IPS DF 19.7 (cell line): ENCODE data around the gene STPG4.

Experiments
- DNase-seq: peaks from one replicate; pipeline ENCODE4 v3.0.0-alpha.2; 2013; ENCODE audit warnings: low read depth, low spot score

STPG4 gene

GRCh38 chr2:47072728-47073191, 82.3 kb downstream of the STPG4 start:
- DNase-seq = no peak

GRCh38 chr2:47072018-47072691, 83.0 kb downstream of the STPG4 start:
- no peak for DNase-seq

DNA sequence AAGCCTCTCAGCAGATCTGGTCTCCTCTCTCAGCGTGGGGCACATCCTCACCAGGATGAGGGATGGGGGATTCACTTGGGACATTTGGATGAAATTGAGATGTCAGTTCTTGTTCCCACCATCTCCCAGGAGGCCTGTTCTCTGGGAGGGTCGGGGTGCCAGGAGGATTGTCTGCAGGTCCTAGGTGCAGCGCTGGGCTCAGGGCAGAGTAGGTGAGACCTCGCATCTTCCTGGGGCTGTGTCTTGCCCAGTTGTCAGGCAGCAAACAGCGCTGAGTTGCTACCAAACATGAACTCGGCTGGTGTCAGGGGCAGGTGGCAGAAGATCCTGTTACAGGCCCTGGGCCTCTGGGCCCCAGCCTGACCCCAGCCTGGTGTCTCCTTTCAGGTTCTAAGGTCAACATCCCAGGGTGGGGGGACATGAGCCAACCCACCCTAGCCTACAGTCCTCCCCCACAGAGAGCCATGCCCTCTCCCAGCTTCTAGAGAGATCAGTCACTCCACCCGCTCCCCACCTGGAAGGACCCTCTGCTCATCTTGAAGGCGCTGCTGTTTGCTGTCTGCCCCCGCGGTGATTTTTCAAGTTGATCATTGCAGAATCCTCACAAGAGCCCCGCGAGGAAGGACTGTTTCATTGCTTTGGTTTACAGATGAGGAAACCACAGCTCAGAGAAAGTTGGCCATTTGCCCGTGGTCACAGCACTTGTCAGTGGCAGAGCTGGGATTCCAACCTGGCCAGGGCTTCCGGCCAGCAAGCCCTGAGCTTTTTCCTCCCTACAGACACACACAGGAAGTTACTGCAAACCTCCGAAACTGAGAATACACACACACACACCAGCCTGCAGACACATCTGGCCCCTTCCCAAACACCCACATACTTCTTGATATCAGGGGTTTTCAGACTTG, 83.9 kb downstream of the STPG4 start:
- DNase-seq = no peak

- no peak for DNase-seq
Measured at GRCh38 chr2:47070155-47070919, 84.8 kb downstream of the STPG4 start.

GRCh38 chr2:47069628-47070154, 85.4 kb downstream of the STPG4 start:
- DNase-seq = peak; percentile 91

DNA sequence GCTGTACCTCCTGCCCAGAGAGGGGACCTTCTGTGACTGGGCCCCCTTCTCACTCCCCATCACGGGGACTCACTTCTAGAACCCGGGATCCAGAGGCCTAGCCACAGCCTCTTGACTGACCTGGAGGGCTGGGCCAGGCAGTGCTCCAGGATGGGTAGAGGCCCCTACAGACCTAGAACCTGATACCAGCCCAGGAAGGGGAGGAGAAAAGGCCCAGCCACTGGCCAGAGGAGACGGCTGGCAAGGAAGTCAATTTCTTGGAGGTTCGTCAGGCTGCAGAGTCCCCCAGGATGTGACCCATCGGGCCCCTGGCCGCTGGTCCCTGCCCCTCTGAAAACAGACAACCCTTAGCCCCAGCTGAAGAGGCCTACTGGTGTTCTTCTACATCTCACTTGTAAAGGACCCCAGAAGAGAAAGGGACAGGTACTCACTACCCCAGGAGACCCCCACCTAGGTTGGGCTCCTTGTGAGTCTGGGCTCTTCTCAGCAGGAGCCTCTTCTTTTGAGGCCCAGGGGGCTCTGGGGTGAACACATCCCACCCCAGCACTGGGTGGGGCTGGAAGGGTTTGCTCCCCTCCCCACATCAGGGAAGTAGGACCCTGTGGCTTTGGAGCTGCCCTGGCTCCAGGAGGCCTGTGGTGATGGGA, 86.0 kb downstream of the STPG4 start:
- DNase-seq = no peak

- no peak for DNase-seq
Measured at GRCh38 chr2:47067788-47068407, 87.2 kb downstream of the STPG4 start.

DNA sequence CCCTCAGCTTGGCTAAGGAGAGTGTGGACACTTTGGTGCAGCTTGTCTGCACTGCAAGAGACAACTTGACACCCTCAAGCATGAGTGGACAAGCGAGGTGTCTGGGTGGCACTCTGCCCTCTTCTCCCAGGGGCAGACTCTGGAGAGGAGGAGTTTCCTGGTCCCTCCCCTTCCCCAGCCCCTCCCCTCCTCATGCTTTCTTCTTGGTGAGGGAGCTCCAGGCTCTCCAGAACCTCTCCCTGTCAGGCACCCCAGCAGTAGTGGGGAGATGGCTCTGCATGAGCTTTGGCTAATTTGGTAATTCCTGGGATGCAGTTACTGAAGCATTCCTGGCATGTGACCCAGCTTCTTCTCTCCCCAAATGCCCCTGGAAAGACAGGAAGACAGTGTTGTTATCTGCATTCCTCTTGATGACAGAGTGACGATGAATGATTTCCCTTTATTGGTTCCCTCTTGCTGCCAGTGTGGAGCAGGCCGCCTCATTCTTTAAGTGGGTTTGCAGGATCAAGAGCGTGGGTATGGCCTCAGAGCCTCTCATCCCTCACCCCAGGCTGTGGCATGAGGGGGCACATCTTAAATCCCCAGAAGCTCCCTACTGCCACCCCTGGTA, 89.2 kb downstream of the STPG4 start:
- no peak for DNase-seq

DNA sequence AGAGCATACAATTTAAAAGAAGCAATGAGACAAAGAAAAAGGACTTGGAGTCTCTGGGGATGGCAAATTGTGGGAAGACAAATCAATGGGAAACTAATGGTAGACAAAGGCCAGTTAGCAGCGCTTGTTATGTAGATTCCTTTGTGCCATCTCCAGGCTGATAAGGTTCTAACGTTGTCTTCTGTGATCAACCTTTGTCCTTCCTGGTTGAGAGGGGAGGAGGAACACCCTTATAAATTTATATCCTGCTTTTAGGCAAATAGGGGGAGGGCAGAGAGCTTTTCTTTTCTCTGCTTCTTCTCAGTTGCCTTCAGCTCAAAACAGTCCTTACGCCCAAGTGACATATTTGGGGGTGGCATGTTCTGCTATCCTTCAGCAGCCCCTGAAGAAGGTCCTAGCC, 89.8 kb downstream of the STPG4 start:
- no peak for DNase-seq

- DNase-seq = no peak
Measured at GRCh38 chr2:47064106-47064505, 91.0 kb downstream of the STPG4 start.

GRCh38 chr2:47063538-47063930, 91.6 kb downstream of the STPG4 start:
- no peak for DNase-seq

- no peak for DNase-seq
Measured at GRCh38 chr2:47062681-47063537, 92.2 kb downstream of the STPG4 start.

DNA sequence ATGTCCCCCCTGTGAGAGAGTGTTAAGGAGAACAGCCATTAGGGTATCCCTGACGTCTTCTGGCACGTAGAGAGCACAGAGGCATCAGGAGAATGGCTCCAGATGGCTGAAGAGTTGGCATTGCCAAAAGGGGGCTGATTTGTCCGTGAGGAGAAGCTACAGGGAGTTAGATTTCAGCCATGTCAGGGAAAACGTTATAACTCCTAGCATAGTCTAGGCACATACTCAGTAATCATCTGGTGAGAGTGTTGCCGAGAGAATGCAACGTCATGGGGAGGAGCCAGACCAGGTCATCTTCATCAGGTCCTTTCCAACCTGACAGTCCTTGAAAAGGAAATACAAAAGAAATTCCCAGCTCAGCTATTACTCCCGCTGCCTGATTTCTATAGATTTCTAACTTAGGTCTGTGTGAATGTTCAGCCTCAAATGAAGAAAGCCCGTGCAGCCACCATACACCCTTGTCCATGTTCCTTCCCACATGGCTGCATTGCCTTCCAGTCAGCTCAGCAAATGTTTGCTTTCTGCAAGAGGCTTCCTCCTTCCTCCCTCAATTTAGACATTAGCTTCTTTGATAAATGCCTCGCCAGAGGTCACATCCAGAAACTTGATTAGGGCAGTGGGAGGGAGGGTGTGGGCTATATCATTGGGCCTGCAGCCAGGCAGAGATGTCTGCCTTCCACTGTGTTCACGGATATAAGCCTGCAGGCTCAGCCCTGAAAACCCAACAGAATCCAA, 93.0 kb downstream of the STPG4 start:
- DNase-seq = no peak

- DNase-seq = no peak
Measured at GRCh38 chr2:47060652-47061170, 94.4 kb downstream of the STPG4 start.

- no peak for DNase-seq
Measured at GRCh38 chr2:47058003-47058931, 96.8 kb downstream of the STPG4 start.

DNA sequence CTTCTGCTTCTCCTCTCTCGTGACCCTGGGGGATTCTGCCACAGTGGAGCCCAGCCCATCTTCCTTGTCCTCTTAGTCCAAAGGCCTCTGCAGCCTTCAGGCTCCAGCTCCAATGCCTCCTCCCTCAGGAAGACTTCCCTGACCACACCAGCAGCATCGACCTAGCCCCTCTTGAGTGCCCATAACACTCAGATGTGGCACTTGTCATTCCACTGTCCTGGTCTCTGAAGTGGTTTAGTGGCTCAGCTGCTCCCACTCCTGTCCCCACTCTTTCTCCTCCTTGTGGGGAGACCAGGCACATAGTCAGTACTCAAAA, 97.5 kb downstream of the STPG4 start:
- no peak for DNase-seq

DNA sequence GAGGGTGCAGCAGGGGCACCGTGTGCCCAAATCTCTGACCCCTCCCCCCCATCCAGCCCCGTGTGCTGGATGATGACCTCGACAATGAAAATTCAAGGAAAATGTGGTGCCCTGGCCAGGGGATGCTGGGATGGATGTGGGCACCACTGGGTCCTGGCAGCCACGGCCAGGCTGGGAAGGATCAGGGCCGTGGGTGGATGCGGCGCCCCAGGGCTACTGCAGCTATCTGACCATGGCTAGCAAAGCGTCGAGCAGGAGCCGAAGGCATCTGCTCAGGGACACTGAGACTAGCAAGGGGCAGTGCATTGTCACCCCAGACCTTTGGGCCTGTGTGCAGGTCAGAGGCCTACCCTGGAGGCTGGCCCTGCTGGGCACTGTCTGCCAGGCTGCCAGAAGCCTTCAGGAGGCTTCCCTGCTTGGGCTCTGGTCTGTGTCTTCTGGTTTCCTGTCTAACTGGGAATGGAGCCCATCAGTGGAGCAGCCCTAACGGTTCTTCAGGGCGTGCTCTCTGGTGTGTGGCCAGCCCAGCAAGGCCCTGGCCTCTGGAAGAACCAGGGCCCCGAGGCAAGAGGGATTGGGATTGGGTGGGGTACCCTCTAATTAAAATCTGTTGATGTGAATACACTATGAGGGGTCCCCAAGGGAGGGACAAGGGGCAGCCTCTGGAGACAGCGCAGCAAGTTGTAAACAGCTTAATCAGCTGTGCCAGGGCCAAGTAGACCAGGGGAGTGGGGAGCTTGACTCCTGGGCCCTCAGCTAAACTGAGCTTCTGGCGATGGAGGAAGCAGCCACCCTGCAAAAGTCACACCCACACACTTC, 98.0 kb downstream of the STPG4 start:
- DNase-seq = no peak
